Limb (tissue), 2 donors: ENCODE results near the gene ZFP62.
"Not testable (repeated sequence)": the region's sequence is repeated elsewhere in the genome, so short reads cannot be mapped to it uniquely, and the experiment has no call there.

ENCODE experiments used
- DNase-seq, 2 donors: peaks; one replicate each; pipeline ENCODE4 v3.0.0-alpha.2; 2016; ENCODE audit errors: extremely low spot score in 2 of 2

Gene ZFP62

DNA sequence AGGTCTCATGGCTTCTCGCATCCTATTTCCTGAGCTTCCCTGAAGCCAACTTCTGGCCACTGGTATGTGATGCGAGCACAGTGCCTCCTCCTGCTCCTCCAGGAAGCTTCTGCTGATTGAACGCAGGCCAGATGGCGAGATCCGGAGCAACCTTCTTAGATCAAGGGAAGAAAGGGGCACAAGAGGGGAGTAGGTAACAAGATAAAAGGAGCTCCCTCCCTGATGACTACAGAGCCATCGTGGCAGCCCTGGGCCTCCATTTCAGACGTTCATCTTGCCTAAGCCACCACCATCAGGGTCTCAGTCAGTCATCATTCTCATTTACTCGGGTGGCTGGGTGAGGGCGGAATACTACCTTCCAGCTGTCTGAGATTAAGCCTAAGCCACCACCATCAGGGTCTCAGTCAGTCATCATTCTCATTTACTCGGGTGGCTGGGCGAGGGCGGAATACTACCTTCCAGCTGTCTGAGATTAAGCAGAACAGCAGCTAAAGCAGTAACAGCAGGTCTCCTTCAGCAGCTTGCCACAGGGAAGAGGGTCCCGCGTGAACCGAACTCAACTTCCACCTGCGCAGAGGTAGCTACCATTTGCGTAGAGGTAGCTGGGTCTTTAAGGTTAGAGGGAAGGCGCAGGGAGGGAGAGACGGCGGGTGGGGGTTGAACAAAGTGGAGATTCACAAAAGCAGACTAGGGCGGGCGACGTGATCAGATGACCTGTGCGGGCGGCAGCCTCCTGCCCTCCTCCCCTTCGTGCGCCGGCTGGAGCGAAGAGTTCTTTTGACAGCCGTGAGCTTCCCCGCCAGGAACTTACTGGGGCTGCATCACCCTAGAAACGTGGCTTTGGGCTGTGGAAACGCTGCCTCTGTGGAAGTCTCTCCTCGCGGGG lies 30.6 kb downstream of the ZFP62 start:
- peak; percentile 30 to 85 for DNase-seq

DNA sequence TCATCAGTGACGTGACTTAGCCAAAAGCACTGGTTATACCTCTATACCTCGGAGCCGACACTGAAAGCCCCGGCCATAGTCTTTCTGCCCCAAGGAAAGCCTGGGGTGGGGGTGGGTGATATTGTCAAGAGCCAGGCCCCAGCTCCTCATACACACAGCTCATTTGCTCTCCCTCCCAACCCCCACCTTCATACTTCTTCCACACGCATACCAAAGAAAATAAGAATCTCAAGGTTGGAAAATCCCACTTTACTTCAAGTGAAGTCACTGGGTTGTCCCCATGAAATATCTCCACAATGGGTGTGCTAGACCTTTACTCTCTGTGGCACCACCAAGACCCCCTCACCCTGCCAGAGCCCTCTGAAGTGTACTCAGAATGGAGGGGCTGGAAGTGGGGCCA lies 31.4 kb downstream of the ZFP62 start:
- no peak for DNase-seq

DNA sequence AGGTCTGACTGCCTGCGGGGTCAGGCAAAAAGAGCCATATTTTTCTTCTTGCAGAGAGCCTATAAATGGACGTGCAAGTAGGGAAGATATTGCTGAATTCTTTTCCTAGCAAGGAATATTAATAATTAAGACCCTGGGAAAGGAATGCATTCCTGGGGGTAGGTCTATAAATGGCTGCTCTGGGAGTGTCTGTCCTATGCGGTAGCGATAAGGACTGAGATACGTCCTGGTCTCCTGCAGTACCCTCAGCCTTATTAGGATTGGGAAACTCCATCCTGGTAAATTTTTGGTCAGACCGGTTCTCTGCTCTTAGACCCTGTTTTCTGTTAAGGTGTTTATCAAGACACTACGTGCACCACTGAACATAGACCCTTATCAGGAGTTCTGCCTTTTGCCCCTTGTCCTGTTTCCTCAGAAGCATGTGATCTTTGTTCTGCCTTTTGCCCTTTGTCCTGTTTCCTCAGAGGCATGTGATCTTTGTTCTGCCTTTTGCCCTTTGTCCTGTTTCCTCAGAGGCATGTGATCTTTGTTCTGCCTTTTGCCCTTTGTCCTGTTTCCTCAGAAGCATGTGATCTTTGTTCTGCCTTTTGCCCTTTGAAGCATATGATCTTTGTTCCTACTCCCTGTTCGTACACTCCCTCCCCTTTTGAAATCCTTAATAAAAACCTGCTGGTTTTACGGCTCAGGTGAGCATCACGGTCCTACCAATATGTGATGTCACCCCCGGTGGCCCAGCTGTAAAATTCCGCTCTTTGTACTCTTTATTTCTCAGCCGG lies 32.1 kb downstream of the ZFP62 start:
- not testable (repeated sequence) for DNase-seq

DNA sequence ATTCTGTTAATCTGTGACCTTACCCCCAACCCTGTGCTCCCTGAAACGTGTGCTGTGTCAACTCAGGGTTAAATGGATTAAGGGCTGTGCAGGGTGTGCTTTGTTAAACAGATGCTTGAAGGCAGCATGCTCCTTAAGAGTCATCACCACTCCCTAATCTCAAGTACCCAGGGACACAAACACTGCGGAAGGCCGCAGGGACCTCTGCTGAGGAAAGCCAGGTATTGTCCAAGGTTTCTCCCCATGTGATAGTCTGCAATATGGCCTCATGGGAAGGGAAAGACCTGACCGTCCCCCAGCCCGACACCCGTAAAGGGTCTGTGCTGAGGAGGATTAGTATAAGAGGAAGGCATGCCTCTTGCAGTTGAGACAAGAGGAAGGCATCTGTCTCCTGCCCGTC lies 33.7 kb downstream of the ZFP62 start:
- DNase-seq = not testable (repeated sequence)

DNA sequence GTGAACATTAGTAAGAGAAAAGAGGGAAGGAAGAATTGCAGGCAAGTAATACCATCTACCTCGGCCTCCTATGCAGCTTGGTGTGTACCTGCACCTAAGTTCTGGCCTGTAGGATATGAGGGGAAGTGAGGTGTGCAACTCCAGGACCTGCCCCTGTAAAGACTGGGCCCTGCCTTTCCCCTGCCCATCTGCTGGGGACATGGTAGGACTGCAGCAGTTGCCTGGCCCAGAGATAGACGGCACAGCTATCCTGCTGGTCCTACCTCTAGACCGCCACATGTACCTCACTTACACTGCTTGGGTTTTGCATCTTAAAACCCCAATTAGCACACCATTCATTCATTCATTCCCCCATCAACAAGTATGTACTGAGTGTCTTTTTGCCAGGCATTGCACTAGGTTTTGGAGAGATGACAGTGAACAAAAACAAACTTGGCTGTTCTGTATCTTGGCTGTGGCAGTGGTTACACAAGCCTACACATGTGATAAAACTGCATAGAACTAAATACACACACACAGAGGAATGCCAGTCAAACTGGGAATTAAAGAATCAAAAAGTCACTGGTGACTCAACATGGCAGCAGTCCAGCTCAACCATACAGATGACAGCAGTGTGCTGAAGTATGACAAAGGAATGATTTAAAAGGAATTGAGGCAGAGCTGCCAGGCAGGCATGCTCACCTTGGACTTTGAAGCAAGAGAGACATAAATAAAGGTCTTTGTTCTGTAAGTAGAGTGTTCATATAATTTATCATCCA lies 35.1 kb downstream of the ZFP62 start:
- DNase-seq = no peak

DNA sequence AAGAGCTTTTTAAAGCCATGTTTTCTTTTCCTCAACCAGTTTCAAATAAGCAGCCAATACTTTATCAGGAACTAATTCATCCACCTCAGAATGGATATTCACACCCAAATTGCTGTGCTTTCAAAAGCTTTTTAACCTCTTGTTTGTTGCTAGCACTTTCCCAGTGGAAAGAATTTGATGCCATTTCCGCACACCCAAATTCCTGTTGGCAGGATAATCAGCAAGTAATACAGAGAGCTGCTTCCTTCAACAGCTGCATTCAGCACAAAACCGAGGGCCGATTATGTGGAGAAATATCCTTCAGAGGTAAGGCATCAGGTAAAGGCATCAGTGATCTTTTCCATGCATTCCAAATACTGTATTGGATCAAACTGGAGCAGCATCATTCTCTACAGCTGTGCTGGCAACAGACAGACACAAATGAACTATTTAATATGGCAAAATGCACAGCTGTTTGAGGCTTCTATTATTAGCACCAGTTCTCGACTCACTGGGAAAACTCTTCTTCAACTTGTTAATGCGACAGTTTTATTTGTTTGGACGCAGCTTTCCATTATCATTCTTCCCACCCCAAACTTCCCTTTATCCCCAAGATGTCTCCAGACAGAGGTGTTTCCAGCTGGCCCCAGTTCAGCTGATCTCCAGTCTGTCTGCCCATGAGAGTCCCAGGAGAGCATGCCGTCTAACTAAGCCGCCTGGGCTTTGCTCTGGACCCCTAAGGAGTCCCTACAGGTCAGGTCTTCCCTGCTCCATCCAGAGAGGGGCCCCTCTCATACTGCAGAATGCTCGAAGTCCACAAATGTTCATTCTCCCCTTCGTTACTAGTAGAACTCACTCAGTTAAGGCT lies 36.2 kb downstream of the ZFP62 start:
- peak in 1 of 2 donors; percentile 49 for DNase-seq

DNA sequence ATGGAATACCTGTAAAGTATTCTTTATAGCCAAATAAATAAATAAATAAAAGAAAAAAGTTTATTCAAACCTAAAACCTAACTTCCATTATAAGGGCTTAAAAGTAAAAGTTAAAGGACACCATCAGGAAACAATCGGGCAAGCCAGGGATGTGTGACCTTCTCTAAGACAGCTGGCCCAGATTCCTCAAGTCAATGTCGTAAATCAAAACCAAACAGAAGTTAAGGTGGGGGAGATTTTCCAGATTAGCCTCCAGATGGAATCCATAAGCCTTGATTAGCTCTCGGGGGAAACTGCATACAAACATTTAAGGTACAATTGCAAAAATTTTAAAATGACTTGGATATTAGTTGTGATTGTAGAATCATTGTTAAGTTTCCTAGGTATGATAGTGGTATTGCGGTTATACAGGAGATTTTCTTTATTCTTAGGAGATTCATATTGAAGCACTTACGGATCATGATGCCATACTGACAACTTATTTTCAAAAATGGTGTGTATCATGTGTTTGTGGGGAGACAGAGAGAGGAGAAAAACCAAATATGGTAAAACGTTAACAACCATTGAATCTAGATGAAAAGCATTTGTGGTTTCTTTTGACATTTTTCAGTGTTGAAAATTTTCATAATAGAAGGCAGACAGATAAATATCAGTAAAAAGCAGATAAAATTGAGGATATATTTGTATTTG lies 37.0 kb downstream of the ZFP62 start:
- DNase-seq = no peak

DNA sequence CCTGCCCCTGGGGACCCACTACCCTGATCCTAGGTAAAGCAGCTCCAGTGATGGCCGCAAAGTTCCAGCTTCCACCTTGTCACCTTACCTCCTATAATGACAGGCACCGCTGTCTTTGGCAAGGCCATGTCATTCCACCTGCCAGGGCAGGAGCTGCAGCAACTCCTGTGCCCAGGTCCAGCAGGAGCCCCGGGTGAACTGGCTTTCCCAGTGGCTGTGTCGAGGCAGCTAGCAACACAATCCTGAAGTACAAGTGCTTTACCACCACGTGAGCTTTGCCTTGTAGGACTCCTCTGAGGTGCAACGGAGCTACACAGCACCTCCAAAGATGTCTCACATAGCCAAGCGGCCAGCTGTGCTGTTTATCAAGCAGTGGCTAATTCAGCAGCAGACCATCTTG lies 37.7 kb downstream of the ZFP62 start:
- DNase-seq = no peak

DNA sequence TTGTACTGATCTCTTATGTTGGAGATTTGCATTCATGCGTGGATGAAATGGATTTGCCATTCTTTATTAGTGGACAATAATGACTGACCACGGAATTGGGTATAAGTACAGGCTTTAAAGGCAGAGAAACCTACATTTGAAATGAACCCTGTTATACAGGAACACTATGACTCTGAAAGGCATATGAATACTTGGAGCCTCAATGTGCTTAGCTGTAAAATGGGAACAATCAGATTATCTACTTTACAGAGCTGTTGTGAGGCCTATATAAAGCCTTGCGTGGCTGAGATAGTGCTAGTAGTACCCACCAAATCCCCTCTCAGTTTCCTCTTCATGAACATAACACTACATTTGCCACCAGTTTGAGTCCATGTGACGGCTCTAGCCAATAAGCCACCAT lies 39.5 kb downstream of the ZFP62 start:
- no peak for DNase-seq

DNA sequence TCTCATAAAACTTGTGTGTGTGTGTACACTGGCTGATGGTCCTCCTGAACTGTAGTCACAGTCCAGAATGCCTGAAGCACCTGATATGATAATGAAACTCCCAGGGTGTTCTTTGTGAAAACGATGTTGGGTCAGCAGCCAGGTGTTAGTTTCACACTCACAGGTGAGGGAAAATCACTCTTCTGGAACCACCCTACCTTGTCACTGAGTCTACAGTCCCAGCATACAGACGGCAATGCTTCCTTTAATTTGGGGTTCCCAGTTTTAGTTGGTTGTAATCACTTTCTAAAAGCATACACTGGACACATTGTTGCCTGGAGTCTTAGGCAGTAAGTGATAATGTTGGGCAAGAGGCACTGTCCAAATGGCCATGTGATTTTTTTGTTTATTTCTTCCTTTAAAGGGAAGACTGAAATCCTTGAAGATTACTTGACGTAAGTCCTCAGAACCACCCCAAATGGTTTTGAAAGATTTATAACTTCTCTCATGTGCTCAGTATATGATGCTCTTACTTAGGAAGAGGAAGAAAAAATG lies 40.2 kb downstream of the ZFP62 start:
- no peak for DNase-seq

DNA sequence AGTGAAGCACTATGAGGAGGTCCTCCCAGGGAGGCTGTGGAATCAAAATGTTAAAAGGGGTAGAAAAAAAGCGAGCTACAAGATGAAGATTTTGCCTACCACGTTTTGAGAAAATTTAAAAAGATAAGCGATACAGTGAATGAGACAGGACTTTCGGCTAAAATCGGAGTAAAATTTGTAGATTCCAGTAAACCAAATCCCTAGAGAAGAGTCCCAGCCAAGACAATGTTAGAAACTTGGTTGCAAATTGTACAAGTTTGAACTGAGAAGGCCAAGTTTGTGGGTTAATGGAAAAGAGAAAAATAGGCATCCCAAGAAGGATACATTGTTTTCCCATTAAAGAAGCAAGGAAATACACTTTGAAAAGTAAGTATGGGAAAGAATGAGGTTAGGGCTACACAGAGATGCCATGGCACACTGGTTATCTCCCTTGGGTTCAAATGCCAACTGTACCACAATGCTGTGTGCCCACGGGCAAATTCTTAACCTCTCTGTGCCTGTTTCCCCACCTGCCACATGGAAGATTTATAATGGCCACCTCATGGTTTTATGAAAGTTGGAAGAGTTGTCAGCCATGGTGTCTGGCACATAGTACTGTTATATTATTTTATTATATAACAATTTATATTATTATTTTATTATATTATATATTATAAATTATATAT lies 42.3 kb downstream of the ZFP62 start:
- DNase-seq = no peak

DNA sequence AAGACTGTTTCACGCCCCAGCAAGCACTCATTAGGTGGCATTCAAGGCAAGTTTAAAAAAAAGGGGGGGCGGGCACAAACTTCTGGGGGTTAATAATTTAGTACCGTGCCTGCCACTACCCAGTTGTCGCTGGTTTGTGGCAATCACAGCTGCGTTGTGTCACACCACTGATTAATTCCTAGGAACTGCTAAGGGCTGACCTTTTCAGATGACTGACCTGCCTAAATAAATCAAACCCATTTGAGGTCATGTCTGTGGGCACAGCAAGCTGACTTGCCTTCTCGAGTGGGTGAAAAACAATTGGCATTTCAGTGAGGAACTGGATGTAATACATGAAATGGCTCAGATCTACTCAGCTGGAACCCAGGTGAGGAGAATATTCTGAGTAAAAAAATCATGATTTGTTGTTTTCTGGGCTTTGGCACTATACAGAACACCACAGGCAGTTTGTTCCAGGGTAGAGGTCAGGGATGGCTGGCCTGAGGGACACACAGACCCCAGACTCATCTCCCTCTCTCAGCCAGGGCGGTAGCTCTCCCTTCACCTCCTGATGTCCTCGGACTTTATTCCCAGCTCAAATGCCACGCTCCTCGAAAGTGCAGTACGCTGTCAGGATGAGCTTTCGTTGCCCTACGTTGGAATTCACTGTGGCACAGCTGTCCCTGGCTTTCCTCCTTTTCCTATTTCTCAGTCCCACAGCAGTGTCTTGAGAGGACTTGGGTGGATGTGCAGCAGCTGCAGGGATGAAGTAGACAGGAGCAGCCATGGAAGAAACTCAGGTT lies 43.0 kb downstream of the ZFP62 start:
- no peak for DNase-seq

DNA sequence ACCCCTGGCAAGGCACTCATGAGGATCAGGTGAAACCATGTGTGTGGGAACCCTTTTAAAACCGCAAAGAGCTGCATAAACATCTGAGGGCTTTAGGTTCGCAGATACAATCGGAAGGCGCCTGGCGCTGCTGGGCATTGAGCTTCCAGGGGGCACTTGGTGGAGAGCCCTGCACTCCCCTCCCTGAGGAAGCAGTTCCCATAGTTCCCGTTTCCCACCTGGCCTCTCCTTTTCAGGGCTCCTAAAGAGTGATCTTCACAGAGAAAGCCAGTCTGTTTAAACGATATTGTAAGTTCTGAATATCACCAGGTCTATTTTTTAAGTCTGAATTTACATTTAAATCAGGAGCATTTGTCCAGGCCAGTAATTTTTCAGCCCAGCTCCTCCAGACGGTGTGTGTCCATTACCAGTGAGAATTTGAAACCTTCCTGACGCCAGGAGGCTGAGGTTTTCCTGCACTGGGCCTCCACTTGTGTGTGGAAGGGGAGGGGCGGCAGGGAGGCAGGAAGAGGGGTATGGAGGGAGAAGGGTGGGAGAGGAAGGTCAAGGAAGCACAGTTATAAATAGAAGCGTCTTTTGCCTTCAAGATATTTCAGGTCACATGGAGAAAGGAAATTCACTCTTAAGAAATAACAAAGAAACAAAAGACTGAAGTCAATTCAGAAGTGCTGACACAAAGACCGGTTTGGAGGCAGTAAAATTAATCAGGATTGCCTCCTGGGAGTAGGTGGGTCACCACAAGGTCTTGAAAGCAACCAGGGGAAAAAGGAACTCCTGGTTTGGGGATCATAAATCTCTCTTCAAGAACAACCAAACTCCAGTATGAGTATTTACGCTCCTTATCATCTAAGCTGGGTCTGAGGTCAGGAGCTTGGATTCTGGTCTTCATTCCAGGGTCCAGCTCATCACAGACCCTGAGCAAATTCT lies 44.2 kb downstream of the ZFP62 start:
- peak; percentile 61 to 72 for DNase-seq

DNA sequence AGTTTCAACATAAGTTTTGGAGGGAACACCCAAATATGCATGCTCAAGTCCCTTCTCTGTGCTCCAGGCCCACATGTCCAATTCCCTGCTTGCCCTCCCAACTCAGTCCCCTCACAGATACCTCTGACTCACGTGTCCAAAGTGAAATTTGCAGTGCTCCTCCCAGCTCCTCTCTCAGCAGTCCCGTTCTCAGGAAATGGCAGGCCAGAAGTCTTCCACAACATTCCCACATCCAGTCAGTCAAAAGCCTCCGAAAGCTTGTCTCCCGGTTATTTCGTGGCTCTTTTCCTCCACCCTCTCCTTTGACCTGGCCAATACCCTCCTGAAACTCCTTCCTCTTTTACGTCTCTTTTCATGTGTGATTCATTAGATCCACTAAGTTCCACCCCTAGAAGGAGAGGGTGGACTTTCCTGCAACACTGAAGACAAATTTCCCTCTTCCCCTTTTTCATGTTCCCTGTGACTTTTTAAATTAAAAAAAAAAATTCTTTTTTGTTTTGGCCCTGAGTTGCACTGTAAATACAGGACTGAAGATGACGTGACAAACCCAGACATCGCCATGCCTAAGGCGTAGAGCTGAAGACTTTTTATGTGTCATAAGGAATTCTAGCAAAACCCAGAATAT lies 45.7 kb downstream of the ZFP62 start:
- peak in 1 of 2 donors; percentile 12 for DNase-seq

DNA sequence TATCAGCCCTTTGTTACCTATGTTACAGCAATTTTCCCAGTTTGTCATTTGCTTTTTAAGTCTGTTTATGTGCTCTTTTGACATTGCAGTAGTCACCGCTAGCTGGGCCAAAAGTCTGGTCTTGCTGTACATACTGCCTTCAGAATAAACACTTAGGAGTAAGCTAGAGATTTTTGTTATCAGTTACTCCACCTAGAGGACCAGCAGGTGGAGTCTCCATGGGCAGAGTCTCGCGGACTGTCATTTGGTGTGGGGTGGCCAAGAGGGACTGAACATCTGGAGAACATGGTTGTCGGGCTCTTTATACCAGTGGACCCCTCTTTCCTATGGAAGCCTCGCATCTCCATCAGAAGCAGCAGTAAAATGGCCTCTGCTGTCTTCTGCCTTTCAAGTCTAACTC lies 47.7 kb downstream of the ZFP62 start:
- no peak for DNase-seq

DNA sequence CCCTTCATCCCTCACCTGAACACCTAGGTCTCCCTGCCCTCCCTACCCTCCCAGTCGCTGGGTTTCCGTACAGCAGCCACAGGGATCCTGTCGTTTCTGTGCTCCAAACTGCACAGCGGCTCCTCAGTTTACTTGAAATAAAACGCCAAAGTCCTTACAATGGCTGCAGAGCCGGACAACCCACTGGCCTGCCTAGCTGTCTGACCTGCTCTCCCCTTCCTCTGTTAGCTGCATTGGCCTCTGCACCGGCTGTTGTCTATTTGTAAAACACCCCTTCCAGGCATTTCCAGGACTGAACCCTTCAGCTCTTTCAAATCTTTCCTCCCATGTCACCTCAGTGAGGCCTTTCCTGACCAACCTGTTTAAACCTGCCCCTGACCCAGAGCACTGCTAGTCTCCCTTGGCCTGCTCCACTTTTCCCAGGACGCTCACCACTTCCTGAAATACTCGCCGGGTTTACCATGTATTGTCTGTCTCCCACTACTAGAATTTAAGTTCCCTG lies 49.4 kb downstream of the ZFP62 start:
- peak in 1 of 2 donors; percentile 25 for DNase-seq
